Thyroid gland (tissue), 4 donors: ENCODE data around the gene TGIF1.

Experiments
- CTCF ChIP-seq, 6 experiments: fragments of 200-600 bp in 3 of 6; fragments of 450-650 bp in 3 of 6; sonication (generic) in 3 of 6; IDR thresholded peaks; one replicate each; pipeline ENCODE4 v1.5.1; 2016 to 2019; ENCODE audit warnings: antibody characterized with exemption in 6 of 6, mild to moderate bottlenecking in 2 of 6, inconsistent platforms in 1 of 6, moderate library complexity in 1 of 6
- POLR2A ChIP-seq, 2 donors: fragments of 450-650 bp; IDR thresholded peaks; one replicate each; pipeline ENCODE4 v1.6.1; 2017; ENCODE audit warnings: antibody characterized with exemption in 2 of 2, mild to moderate bottlenecking in 2 of 2, moderate library complexity in 1 of 2

GRCh38 chr18:3494245-3494526 is 44.2 kb downstream of the TGIF1 start:
- TF ChIP-seq CTCF (IDR thresholded peaks at IDR 0.05) (no peak), POLR2A (IDR thresholded peaks at IDR 0.05) (no peak)
